ENCODE measurements around the gene VILL. TPM values are rescaled to one million over a fixed set of nuclear protein-coding genes. Genes with fewer than 3 reads are reported as not detected.

Gene VILL
- total and polyA plus RNA-seq, 12 donors: 1.2 to 6.4 (median 2.4) TPM

DNA sequence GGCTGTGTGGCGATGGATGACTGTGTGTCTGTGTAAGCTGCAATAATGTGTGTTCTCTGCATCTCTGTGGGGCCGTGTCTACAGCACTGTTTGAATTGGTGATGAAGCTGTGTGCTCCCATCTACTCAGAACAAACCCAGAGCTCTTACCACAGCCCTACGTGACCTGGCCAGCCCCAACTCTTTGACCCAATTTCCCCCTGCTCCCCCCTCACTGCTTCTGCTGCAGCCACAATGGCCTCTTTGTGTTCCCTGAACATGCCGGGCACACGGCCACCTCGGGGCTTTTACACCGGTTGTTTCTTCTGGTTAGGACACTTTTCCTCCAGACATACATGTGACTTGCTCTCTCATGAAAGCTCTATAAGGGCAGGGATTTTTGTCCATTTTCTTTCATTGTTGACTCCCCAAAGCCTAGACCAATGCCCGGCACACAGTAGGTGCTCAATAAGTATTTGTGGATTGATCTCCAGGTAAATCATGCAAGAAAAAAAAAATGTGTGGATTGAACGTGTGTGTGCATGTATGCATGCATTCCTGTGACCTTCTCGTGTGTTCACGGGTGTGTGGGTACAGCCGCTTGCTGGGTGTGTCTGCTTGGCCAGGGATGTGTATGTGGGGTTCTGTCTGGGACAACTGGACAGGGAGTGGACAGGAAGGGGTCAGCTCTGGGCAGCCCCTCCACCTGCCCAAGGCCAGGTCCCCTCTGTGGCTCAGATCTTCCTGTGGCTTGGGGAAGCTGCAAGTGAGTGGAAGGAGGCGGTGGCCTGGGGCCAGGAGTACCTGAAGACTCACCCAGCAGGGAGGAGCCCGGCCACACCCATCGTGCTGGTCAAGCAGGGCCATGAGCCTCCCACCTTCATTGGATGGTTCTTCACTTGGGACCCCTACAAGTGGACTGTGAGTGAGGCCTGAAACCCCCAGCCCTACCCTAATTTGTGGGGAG is 14.8 kb downstream of the VILL start:
- peak; percentile 62 to 70 for DNase-seq
- TF ChIP-seq, protein P1, sequence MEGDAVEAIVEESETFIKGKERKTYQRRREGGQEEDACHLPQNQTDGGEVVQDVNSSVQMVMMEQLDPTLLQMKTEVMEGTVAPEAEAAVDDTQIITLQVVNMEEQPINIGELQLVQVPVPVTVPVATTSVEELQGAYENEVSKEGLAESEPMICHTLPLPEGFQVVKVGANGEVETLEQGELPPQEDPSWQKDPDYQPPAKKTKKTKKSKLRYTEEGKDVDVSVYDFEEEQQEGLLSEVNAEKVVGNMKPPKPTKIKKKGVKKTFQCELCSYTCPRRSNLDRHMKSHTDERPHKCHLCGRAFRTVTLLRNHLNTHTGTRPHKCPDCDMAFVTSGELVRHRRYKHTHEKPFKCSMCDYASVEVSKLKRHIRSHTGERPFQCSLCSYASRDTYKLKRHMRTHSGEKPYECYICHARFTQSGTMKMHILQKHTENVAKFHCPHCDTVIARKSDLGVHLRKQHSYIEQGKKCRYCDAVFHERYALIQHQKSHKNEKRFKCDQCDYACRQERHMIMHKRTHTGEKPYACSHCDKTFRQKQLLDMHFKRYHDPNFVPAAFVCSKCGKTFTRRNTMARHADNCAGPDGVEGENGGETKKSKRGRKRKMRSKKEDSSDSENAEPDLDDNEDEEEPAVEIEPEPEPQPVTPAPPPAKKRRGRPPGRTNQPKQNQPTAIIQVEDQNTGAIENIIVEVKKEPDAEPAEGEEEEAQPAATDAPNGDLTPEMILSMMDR (IDR thresholded peaks at IDR 0.05): no peak
- intact Hi-C loops (cut with DNase I): loop anchor here in 3 of 10 donors (10.0 kb wide), 3 partner anchors 469 to 649 kb away; no protein-coding TSS in a partner anchor
- WGBS, 2 donors: 77 to 78% methylated on average over 15 of the region's 15 CpGs
- Histone ChIP-seq H3K36me3 (peaks cover 0 to 64% (median 7%) of the 10 kb centered on the region in 9 donors), H3K4me3 (peak overlapping the region in 6 of 10 donors; percentile 17 to 51 (median 42)), H3K9me3 (no peaks in the 10 kb centered on the region), H3K27ac (peak overlapping the region in 9 of 10 donors; percentile 2 to 83 (median 58)), H3K4me1 (peaks cover 0 to 24% (median 6%) of the 10 kb centered on the region in 9 donors), H3K27me3 (no peaks in the 10 kb centered on the region)
- ATAC-seq: peak; percentile 9 to 60 (median 36)

GRCh38 chr3:38006031-38006430 is 15.4 kb downstream of the VILL start:
- Histone ChIP-seq H3K36me3 (peaks cover 0 to 69% (median 8%) of the 10 kb centered on the region in 9 donors), H3K4me1 (peaks cover 0 to 24% (median 6%) of the 10 kb centered on the region in 9 donors), H3K9me3 (no peaks in the 10 kb centered on the region), H3K4me3 (peak overlapping the region in 2 of 10 donors; percentile 38 to 51), H3K27ac (peak overlapping the region in 8 of 10 donors; percentile 34 to 83 (median 58)), H3K27me3 (no peaks in the 10 kb centered on the region)
- 90 to 93% methylated on average over 5 of the region's 5 CpGs for WGBS, 2 donors
- DNase-seq: no peak
- ATAC-seq: no peak
- TF ChIP-seq, protein P1 (IDR thresholded peaks at IDR 0.05): no peak
- intact Hi-C loops (cut with DNase I): loop anchor here in 3 of 10 donors (10.0 kb wide), 3 partner anchors 469 to 649 kb away; no protein-coding TSS in a partner anchor

GRCh38 chr3:38006445-38006995 is 15.9 kb downstream of the VILL start:
- intact Hi-C loops (cut with DNase I): loop anchor here in 3 of 10 donors (10.0 kb wide), 3 partner anchors 468 to 648 kb away; no protein-coding TSS in a partner anchor
- TF ChIP-seq, protein P1 (IDR thresholded peaks at IDR 0.05): no peak
- no peak for ATAC-seq
- 94 to 96% methylated on average over 16 of the region's 16 CpGs for WGBS, 2 donors
- H3K4me3 ChIP-seq: no peak overlapping the region
- H3K27me3 ChIP-seq: no peaks in the 10 kb centered on the region
- H3K36me3 ChIP-seq: peaks cover 0 to 69% (median 13%) of the 10 kb centered on the region in 9 donors
- no peaks in the 10 kb centered on the region for H3K9me3 ChIP-seq
- DNase-seq: no peak
- H3K27ac ChIP-seq: peak overlapping the region in 5 of 10 donors; percentile 34 to 83 (median 58)
- peaks cover 0 to 24% (median 6%) of the 10 kb centered on the region in 9 donors for H3K4me1 ChIP-seq

DNA sequence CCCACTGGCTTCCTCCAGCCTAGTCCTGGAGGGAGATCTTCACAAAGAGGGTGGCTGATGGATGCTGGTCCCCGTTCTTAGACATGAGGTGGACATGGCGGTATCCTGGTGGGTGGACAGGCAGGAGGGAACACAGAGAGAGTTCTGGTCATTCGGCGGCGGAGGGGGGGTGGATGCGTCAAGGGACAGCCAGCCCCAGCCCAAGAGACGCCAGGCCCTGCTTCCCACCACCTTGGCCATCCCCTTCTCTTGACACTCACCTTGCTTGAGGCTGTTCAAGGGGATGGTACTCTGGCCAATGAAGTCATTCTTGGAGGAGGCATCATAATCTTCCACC is 17.1 kb downstream of the VILL start:
- Histone ChIP-seq H3K27me3 (no peaks in the 10 kb centered on the region), H3K4me1 (peaks cover 0 to 23% (median 6%) of the 10 kb centered on the region in 9 donors), H3K9me3 (no peaks in the 10 kb centered on the region), H3K4me3 (no peak overlapping the region), H3K36me3 (peaks cover 0 to 65% (median 13%) of the 10 kb centered on the region in 9 donors), H3K27ac (no peak overlapping the region)
- DNase-seq: no peak
- WGBS, 2 donors: 95 to 97% methylated on average over 7 of the region's 7 CpGs
- TF ChIP-seq, protein P1 (IDR thresholded peaks at IDR 0.05): no peak
- no peak for ATAC-seq
- intact Hi-C loops (cut with DNase I): loop anchor here in 3 of 10 donors (10.0 kb wide), 3 partner anchors 467 to 647 kb away; no protein-coding TSS in a partner anchor
